HepG2 (cell line): Measurements from ENCODE around the gene ACACA. TPM values are rescaled to one million over a fixed set of nuclear protein-coding genes. Genes with fewer than 3 reads are reported as not detected.

Experiments
- ATAC-seq: fragments of 200-7000 bp; cut with Tn5 transposase; 3 replicates; pipeline ENCODE4 v1.9.1; 2020; ENCODE audit warnings: mild to moderate bottlenecking, moderate library complexity
- BruUV-seq: library from RNA; stranded (reverse); fragments of 400-500 nt; replicated peaks from 2 replicates; lab custom pipeline; 2021; lab: Mats Ljungman, UMichigan
- CTCF ChIA-PET: fragments of 300-600 bp; formaldehyde crosslinking; extraction: SDS; loops from one replicate; lab custom pipeline; 2021; ENCODE audit warnings: low total read pairs, inconsistent platforms, low intra/inter-chr PET ratio; lab: Yijun Ruan, JAX
- POLR2A ChIA-PET: fragments of 350-600 bp; sonication (Branson Sonifier 250); formaldehyde crosslinking; loops from one replicate; lab custom pipeline; 2020; ENCODE audit warnings: antibody characterized with exemption, inconsistent platforms; lab: Yijun Ruan, JAX
- DNase-seq: peaks from one replicate; pipeline ENCODE4 v3.0.0-alpha.2; 2015; ENCODE audit warnings: low spot score
- FAIRE-seq: peaks from 3 replicates; lab custom pipeline; 2011; peaks lifted over from hg19 to GRCh38; lab: Jason Lieb, UNC
- H2AFZ ChIP-seq: one replicate; pipeline ENCODE4 v1.6.1; 2011; ENCODE audit warnings: low read length, inconsistent platforms
- H3K27ac ChIP-seq: fragments of 300-600 bp; 3 replicates; pipeline ENCODE4 v1.8.0; 2011; ENCODE audit warnings: mixed run types, mild to moderate bottlenecking, mixed read lengths, low read length, inconsistent platforms; ENCODE audit not compliant: insufficient read depth; ENCODE audit errors: extremely low read length
- H3K27me3 ChIP-seq, 2 experiments: fragments of 200-600 bp in 1 of 2; 2 replicates in 1 of 2; 3 replicates in 1 of 2; pipeline versions ENCODE4 v1.6.0 to v1.8.0; 2011; ENCODE audit warnings: low read length in 2 of 2, mild to moderate bottlenecking in 2 of 2, moderate library complexity in 2 of 2, inconsistent platforms in 1 of 2; ENCODE audit not compliant: insufficient read depth in 2 of 2, control insufficient read depth in 1 of 2
- H3K36me3 ChIP-seq, 2 experiments: fragments of 200-600 bp in 1 of 2; replicated peaks in 1 of 2; 2 replicates in 1 of 2; 3 replicates in 1 of 2; pipeline versions ENCODE4 v1.5.1 to v1.8.0; 2011; ENCODE audit warnings: low read length in 2 of 2, inconsistent platforms in 1 of 2; ENCODE audit not compliant: insufficient read depth in 2 of 2, control insufficient read depth in 1 of 2
- H3K4me1 ChIP-seq: 2 replicates; pipeline ENCODE4 v1.5.1; 2012; ENCODE audit warnings: low read length, inconsistent platforms; ENCODE audit not compliant: insufficient read depth
- H3K4me2 ChIP-seq: 2 replicates; pipeline ENCODE4 v1.6.0; 2011; ENCODE audit warnings: low read depth, low read length, inconsistent platforms
- H3K4me3 ChIP-seq, 3 experiments: fragments of 200-600 bp in 1 of 3; sonication (generic), shearing (Covaris generic) in 1 of 3; replicated peaks in 1 of 3; 2 replicates each; pipeline ENCODE4 v1.5.1; 2011 to 2016; ENCODE audit warnings: low read length in 3 of 3, inconsistent platforms in 2 of 3, low read depth in 2 of 3, mild to moderate bottlenecking in 2 of 3, control low read depth in 1 of 3, mixed read lengths in 1 of 3; ENCODE audit not compliant: insufficient read depth in 1 of 3
- H3K79me2 ChIP-seq: one replicate; pipeline ENCODE4 v1.6.1; 2011; ENCODE audit warnings: low read length, inconsistent platforms; ENCODE audit not compliant: insufficient read depth
- H3K9ac ChIP-seq: 2 replicates; pipeline ENCODE4 v1.6.0; 2011; ENCODE audit warnings: mild to moderate bottlenecking, low read depth, low read length, inconsistent platforms; ENCODE audit not compliant: insufficient read depth
- H3K9me3 ChIP-seq: 2 replicates; pipeline ENCODE4 v1.5.1; 2012; ENCODE audit warnings: mild to moderate bottlenecking, low read length
- H4K20me1 ChIP-seq: 2 replicates; pipeline ENCODE4 v1.6.0; 2011; ENCODE audit warnings: inconsistent platforms, mild to moderate bottlenecking, low read length, moderate library complexity; ENCODE audit not compliant: insufficient read depth
- BATF2 ChIP-seq: sonication (generic); formaldehyde crosslinking; IDR thresholded peaks from 2 replicates; pipeline ENCODE4 v1.8.0; 2022; ENCODE audit warnings: mild to moderate bottlenecking, missing genetic modification reagents, moderate library complexity
- MAFF ChIP-seq: IDR thresholded peaks from 2 replicates; pipeline ENCODE4 v1.6.1; 2011; ENCODE audit warnings: low read depth, low read length, improper control_type of control experiment
- NR3C1 ChIP-seq: sonication (generic); formaldehyde crosslinking; IDR thresholded peaks from 2 replicates; pipeline ENCODE4 v1.4.0; 2020; ENCODE audit warnings: missing genetic modification reagents
- RCOR2 ChIP-seq: IDR thresholded peaks from 2 replicates; pipeline ENCODE4 v1.6.1; 2016; ENCODE audit warnings: missing biosample characterization, missing genetic modification reagents
- REL ChIP-seq: sonication (generic); formaldehyde crosslinking; conservative IDR thresholded peaks from 2 replicates; pipeline ENCODE4 v1.8.0; 2022; ENCODE audit warnings: mild to moderate bottlenecking, missing genetic modification reagents, moderate library complexity
- RFXAP ChIP-seq: sonication (generic); formaldehyde crosslinking; IDR thresholded peaks from 2 replicates; pipeline ENCODE4 v1.4.0; 2020; ENCODE audit warnings: missing genetic modification reagents, borderline replicate concordance
- SIN3A ChIP-seq: IDR thresholded peaks from 2 replicates; pipeline ENCODE4 v1.6.1; 2011; ENCODE audit warnings: low read depth, mild to moderate bottlenecking, control low read depth, low read length, borderline replicate concordance
- SRF ChIP-seq: IDR thresholded peaks from 2 replicates; pipeline ENCODE4 v1.6.1; 2011; ENCODE audit warnings: mild to moderate bottlenecking, low read depth, low read length, moderate library complexity
- TBL1XR1 ChIP-seq: fragments of 150-350 bp; IDR thresholded peaks from 2 replicates; pipeline ENCODE4 v1.6.1; 2014; ENCODE audit warnings: borderline replicate concordance, low read length; ENCODE audit not compliant: partially characterized antibody
- THYN1 ChIP-seq: sonication (generic); formaldehyde crosslinking; IDR thresholded peaks from 2 replicates; pipeline ENCODE4 v1.8.1; 2023; ENCODE audit warnings: low read depth, mild to moderate bottlenecking, moderate library complexity, missing genetic modification reagents, borderline replicate concordance
- ZBTB8A ChIP-seq: sonication (generic); formaldehyde crosslinking; IDR thresholded peaks from 2 replicates; pipeline ENCODE4 v1.4.0; 2020; ENCODE audit warnings: mild to moderate bottlenecking, low read depth, missing genetic modification reagents, borderline replicate concordance
- ZKSCAN1 ChIP-seq: fragments of 150-350 bp; IDR thresholded peaks from 2 replicates; pipeline ENCODE4 v1.6.1; 2014; ENCODE audit warnings: low read length
- ZNF776 ChIP-seq: sonication (generic); formaldehyde crosslinking; IDR thresholded peaks from 2 replicates; pipeline ENCODE4 v1.4.0; 2020; ENCODE audit warnings: mild to moderate bottlenecking, missing genetic modification reagents
- WGBS: methylation state at CpG from one replicate; pipeline ENCODE4 v1.1.6; 2017; ENCODE audit warnings: low lambda C conversion rate; 5-methylcytosine and 5-hydroxymethylcytosine counted together
- in situ Hi-C: cut with HindIII; loops from 2 replicates; pipeline ENCODE4 v1.10.0; 2017; ENCODE audit warnings: low pct_unique_long_range_greater_than_20kb; ENCODE audit not compliant: extremely low pct_ligation_motif_present
- intact Hi-C: fragments of 100-400 bp; cut with micrococcal nuclease; formaldehyde crosslinking; loops from one replicate; pipeline ENCODE4 v1.10.0; 2022; ENCODE audit not compliant: unreplicated experiment
- polyA plus RNA-seq, 8 experiments: library from polyadenylated mRNA; depleted of rRNA in 3 of 8; stranded (reverse) in 7 of 8; unstranded in 1 of 8; fragments of >200 nt; fragmentation: Illumina TruSeq in 4 of 8; extraction: Trizol in 4 of 8; gene quantifications; 2 replicates each; pipeline versions ENCODE4 v1.2.1 to v1.2.3, GENCODE V29; 2011 to 2016; ENCODE audit warnings: low read depth in 4 of 8, missing spikeins in 1 of 8, mixed read lengths in 1 of 8; ENCODE audit not compliant: insufficient read depth in 1 of 8
- total RNA-seq, 5 experiments: library from RNA; depleted of rRNA; stranded (reverse); fragments of >200 nt; fragmentation: Illumina TruSeq; extraction: Trizol; gene quantifications; 2 replicates each; pipeline ENCODE4 v1.2.3, GENCODE V29; 2016; ENCODE audit warnings: low read depth in 1 of 5
- TF ChIP-seq, protein P1 (sequence below): sonication (generic); formaldehyde crosslinking; IDR thresholded peaks from 2 replicates; pipeline ENCODE4 v1.8.1; 2023; ENCODE audit warnings: mild to moderate bottlenecking, missing genetic modification reagents
- TF ChIP-seq, protein P2 (sequence below): sonication (generic); formaldehyde crosslinking; IDR thresholded peaks from 2 replicates; pipeline ENCODE4 v1.4.0; 2020; ENCODE audit warnings: low read depth, mild to moderate bottlenecking, missing genetic modification reagents
- TF ChIP-seq, protein P3 (sequence below), 2 experiments: fragments of 450-650 bp in 1 of 2; sonication (generic) in 1 of 2; formaldehyde crosslinking; IDR thresholded peaks; 2 replicates each; pipeline versions ENCODE4 v1.5.0 to v1.8.0; 2020 to 2022; ENCODE audit warnings: mild to moderate bottlenecking in 1 of 2, missing genetic modification reagents in 1 of 2

The ACACA gene
- total and polyA plus RNA-seq, 2 of the 13 experiments (the other 11 are each of a cell fraction or from before 2014, with no cell fraction given): 39.2 to 47.2 TPM

GRCh38 chr17:37096071-37096470, 310.6 kb downstream of the ACACA start:
- in situ Hi-C loops: no loop called here
- no peak for ATAC-seq

More at GRCh38 chr17:37096071-37096470, 310.6 kb downstream of the ACACA start:
- ChIA-PET POLR2A (no interaction called here), CTCF (no interaction called here)
- Histone ChIP-seq H3K79me2 (no peaks in the 10 kb centered on the region), H2AFZ (no peak overlapping the region), H3K4me1 (no peaks in the 10 kb centered on the region), H3K36me3 (peaks cover 35 to 83% of the 10 kb centered on the region in 2 experiments), H3K27me3 (no peaks in the 10 kb centered on the region), H3K4me2 (no peak overlapping the region), H3K9ac (no peak overlapping the region), H3K27ac (no peak overlapping the region), H3K4me3 (no peak overlapping the region), H3K9me3 (no peaks in the 10 kb centered on the region), H4K20me1 (no peaks in the 10 kb centered on the region)
- TF ChIP-seq, protein P1, sequence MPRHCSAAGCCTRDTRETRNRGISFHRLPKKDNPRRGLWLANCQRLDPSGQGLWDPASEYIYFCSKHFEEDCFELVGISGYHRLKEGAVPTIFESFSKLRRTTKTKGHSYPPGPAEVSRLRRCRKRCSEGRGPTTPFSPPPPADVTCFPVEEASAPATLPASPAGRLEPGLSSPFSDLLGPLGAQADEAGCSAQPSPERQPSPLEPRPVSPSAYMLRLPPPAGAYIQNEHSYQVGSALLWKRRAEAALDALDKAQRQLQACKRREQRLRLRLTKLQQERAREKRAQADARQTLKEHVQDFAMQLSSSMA (CRISPR knock-in tag): no peak
- TF ChIP-seq NR3C1 (CRISPR knock-in tag) (no peak), THYN1 (CRISPR knock-in tag) (no peak), RFXAP (CRISPR knock-in tag) (no peak), REL (CRISPR knock-in tag) (no peak), RCOR2 (CRISPR knock-in tag) (no peak), BATF2 (no peak), ZNF776 (CRISPR knock-in tag) (no peak), ZKSCAN1 (no peak), SRF (no peak), TBL1XR1 (no peak), SIN3A (no peak), ZBTB8A (CRISPR knock-in tag) (no peak), MAFF (no peak)
- TF ChIP-seq, protein P2, sequence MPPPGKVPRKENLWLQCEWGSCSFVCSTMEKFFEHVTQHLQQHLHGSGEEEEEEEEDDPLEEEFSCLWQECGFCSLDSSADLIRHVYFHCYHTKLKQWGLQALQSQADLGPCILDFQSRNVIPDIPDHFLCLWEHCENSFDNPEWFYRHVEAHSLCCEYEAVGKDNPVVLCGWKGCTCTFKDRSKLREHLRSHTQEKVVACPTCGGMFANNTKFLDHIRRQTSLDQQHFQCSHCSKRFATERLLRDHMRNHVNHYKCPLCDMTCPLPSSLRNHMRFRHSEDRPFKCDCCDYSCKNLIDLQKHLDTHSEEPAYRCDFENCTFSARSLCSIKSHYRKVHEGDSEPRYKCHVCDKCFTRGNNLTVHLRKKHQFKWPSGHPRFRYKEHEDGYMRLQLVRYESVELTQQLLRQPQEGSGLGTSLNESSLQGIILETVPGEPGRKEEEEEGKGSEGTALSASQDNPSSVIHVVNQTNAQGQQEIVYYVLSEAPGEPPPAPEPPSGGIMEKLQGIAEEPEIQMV (CRISPR knock-in tag): no peak
- TF ChIP-seq, protein P3, sequence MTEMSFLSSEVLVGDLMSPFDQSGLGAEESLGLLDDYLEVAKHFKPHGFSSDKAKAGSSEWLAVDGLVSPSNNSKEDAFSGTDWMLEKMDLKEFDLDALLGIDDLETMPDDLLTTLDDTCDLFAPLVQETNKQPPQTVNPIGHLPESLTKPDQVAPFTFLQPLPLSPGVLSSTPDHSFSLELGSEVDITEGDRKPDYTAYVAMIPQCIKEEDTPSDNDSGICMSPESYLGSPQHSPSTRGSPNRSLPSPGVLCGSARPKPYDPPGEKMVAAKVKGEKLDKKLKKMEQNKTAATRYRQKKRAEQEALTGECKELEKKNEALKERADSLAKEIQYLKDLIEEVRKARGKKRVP (CRISPR knock-in tag; IDR thresholded peaks at IDR 0.05): no peak
- intact Hi-C loops: no loop called here
- BruUV-seq: no TSS peak
- WGBS: 100% methylated on average over 2 of the region's 2 CpGs
- FAIRE-seq (no peak), DNase-seq (no peak)
